NOMO-1 (cell line): ENCODE measurements around the gene KRTAP10-7.
"Not testable (repeated sequence)": the region's sequence is repeated elsewhere in the genome, so short reads cannot be mapped to it uniquely, and the experiment has no call there.

Experiments used
- DNase-seq, 2 experiments: peaks; one replicate each; lab custom pipeline; 2025; ENCODE audit not compliant: unreplicated experiment in 2 of 2; lab: John Stamatoyannopoulos, UW

Gene KRTAP10-7

DNA sequence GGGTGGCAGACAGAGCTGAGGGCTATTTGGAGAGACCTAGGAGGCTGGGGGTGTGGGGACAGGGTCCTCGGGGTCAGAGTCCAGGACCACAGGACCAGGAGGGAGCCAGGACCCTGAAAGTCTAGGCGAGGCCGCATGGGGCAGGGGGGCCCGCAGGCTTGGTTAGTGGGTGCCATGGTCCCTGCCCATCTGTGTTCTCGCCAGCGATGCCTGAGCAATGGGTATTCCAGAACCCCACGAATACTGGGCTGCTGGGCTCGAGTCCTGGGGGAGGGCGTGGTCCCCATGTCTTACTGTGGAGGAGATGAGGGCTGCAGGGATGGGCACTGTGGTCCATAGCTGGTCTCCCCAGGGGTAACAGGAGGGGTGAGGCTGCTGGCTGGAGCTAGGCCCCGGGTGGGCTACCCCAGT is 10.1 kb upstream of the KRTAP10-7 start:
- no peak for DNase-seq

DNA sequence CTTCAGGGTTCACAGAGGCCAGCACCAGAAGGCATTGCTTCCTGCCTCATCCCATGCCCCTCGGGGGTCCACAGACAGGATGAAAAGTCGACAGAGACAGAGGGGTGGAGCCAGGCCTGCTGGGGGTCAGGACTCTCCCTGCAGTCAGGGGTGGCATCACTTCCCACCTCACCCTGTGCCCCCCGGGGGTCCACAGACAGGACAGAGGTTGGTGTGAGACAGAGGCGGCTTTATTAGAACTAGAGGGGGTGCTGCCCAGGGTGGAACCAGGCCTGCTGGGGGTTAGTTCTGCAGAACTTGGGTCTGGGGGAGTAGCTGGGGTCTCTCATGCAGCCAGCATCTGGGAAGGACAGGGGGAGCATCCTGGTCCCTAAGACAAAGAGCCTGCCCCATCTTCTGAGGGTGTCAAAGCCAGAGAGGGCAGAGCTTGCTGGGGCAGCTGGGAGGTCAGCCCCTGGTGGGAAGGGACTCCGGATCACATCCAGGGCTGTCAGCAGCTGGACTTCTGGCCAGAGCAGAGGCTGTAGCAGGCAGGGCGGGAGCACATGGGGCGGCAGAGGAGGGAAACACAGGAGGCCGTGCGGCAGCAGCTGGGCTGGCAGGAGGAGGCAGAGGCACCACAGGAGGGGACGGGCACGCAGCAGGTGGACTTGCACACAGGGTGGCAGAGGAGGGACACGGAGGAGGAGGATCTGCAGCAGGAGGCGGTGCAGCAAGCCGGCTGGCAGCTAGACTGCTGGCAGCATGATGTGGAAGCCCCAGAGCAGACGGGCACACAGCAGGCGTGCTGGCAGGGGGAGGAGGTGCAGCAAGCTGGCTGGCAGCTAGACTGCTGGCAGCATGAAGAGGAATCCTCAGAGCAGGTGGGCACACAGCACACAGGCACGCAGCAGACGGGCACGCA is 9.2 kb upstream of the KRTAP10-7 start:
- DNase-seq = not testable (repeated sequence)

DNA sequence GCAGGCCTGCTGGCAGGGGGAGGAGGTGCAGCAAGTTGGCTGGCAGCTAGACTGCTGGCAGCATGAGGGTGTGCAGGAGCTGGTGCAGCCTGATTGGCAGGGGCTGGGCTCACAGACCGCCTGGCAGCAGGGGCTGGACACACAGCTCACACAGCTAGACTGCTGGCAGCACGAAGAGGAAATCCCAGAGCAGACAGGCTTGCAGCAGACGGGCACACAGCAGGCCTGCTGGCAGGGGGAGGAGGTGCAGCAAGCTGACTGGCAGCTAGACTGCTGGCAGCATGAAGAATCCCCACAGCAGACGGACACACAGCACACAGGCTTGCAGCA is 8.6 kb upstream of the KRTAP10-7 start:
- DNase-seq = not testable (repeated sequence)

DNA sequence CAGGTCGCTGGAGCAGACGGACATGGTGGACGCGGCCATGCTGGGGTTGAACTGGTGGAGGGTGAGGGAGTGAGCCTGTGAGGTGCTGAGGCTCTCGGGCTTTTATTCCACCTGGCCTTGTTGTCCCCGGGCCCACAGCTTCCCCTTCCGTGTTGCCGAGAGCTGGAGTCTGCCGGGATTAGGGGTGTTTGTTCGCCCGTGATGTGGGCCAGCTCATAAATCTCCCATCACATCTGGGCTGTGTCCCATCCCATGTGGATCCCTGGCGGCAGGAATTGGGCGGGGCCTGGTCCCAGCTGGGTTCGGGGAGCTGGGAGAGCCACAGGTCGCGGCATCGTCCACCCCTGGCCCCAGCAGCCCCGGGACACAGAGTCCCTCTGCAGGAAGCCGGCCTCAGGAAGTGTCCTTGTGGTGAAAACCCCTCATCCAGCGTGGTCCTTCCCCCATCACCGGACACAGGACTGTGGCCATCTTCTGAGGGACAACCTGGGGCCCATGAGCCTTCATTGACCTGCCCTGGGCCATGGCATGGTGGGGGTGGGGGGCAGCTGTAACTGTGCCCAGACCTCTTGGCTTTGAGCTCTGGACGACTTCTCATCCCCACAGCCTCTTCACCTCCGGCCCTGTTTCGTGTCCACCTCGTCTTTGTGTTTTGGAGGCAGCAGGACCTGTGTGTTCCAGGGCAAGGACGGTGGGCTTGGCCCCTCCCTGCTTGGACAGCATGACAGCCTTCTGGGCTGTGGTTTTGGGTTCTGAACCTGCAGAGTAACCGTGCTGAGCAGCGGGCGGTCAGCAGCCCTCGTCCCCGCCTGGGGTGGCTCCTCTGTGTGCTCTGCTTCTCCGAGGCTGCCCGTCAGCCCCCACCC is 7.7 kb upstream of the KRTAP10-7 start, which contains the start of gene KRTAP10-6:
KRTAP10-6 (minus strand) TSS at position 60 of the 866 bp plus-strand sequence; CDS start at position 39, 21 bp downstream.
- DNase-seq = no peak

DNA sequence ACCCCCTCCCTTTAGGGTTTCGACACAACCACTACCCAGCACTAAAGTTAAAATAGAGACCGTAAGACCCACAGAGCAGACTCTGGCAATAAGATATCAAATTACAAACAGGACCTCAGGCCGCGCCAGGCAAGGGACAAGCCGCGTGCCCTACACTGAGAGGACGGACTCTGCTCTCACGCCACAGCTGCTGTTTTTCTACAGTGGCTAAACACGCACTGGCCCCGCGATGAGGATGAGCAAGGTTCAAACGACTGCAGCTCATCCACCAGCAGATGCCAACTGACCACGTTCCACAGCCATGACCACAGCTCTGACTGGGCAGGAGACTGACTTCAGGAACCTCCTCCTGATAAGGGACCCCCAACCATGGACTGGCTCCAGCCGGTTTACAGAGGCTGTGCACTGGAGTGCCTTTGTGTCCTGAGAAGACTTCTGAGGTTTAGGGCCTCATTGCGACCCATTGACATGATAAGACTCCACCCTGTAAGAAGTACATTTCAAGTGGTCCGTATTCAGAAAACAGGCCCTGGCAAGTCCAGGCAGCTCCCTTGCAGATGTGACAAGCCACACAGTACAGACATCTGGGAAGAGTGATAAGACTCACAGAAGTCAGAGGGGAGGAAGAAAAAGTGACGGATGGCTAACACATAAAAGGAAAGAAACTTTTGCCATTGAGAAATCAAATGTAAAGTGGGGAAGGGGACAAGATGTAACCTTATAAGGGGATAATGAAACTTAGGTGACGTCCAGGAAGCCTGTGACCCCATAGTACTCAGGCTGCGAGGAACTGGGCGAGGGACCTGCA is 6.6 kb upstream of the KRTAP10-7 start:
- DNase-seq = no peak

DNA sequence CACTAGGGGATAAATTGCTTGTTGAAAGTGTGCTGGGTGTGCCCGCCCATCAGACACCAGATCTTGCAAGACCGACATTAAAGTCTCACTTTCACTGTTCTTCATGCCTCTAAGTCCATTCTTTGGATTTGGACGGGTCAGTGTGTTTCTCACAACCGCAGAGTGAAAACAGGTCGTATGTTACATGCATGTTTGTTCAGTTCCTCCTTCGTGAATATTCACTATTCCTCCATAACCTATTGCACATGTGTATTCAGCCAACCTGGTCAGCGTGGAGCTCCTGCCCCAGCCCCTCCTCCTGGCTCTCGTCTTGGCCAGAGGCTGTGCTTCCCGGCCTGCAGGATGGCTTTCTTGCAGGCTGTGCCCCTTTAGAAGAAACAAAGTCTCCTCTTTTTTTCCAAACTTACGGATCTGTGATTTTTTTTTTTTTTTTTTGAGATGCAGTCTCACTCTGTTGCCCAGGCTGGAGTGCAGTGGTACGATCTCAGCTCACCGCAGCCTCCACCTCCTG is 5.9 kb upstream of the KRTAP10-7 start:
- no peak for DNase-seq

DNA sequence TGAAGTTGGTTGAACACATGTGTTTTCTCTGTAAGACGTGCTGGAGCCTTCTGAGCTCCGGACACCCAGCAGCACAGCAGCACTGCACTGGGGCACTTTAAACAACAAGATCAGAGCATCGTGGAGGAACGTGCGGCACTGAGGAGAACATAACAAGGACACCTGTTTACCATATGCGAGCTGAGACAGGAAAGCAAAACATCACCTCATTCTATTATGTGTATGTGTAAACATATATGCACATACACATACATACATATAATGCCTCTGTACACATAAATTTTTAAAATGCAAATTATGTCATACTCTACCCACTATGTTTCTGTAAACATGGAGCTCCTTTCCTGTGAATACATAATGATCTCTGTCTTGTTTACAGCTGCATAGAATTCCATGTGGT is 4.9 kb upstream of the KRTAP10-7 start:
- no peak for DNase-seq

DNA sequence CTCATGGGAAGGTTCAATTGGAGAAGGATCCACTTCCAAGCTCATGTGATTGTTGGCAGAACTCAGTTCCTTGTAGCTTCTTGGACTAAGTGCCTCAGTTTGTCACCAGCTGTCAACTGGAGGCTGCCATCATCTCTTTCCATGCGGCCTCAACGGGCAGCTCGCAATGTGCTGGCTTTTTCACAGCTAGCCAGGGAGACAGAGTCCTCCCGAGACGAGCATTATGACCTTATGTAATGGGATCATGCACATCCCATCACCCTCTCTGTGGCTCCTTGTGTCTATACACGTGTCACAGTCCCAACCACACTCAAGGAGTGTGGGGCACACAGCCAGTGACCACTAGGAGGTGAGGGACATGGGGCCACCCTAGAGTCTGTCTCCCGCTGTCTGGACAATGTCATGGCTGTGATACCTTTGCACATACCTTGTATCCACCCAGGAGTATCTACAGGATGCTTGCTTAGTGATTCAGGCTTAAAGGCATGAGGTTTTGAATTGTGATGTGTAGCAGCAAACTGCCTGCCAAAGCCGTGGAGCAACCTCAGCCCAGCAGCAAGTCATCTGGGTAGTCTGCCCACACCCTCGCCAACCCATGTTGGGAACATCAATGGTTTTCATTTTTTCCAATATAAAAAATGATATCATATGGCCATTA is 4.2 kb upstream of the KRTAP10-7 start:
- no peak for DNase-seq

DNA sequence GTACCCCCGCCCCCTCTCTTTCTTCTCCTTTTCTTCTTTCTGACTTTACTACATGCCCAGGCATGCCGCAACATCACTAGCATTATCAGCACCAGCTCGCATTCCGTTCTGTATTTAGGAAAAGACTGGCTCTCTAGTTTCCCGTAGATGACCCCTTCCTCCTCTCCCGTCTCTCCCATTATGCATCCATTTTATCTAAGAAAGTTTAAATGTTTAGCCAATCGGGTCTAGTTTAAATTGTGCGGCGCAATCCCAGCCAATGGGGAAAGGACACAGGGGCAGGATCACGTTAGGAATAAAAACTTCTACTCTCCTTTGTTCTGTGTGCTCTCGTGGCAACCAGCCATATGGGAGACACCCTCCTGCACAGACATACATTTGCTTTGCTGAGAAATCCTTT is 2.3 kb upstream of the KRTAP10-7 start:
- no peak for DNase-seq

DNA sequence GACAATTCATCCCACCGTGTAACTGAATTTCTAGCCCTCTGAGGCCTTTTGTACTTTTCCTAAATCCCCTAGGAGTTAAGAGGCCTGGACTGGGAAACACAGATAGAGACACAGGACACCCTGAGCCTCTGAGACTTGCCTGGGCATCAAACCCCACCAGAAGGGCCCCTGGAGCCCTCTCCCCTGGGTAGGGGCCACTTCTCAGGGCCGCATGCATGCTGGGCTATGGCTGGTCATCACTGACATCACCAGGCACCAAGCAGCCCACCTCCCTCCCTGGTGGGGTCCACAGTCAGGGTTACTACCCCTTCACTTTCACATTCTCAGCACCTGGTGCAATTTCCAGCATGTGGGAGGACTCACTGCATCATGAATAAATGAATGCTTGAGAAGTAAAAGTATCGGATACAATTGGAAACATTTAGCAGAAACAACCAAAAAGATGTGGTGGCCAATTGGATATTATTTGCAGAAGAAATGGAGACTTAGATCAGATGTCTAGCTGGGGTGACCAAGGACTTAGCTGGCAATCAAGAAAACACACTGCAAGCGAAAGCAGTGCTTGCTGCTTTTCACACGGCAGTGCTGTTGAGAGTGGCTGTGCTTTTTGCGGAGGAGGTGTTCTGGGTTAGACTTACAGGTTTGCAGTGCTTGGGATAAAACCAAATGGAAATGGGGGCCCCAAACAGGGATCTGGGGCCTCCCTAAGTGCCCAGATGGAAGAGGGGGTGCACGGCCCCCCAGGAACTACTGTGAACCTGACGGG is 950 bp upstream of the KRTAP10-7 start:
- DNase-seq = no peak

DNA sequence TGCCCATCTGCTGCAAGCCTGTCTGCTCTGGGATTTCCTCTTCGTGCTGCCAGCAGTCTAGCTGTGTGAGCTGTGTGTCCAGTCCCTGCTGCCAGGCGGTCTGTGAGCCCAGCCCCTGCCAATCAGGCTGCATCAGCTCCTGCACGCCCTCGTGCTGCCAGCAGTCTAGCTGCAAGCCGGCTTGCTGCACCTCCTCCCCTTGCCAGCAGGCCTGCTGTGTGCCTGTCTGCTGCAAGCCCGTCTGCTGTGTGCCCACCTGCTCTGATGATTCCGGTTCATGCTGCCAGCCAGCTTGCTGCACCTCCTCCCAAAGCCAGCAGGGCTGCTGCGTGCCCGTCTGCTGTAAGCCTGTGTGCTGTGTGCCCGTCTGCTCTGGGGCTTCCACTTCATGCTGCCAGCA is 694 bp downstream of the KRTAP10-7 start:
- DNase-seq = not testable (repeated sequence)

DNA sequence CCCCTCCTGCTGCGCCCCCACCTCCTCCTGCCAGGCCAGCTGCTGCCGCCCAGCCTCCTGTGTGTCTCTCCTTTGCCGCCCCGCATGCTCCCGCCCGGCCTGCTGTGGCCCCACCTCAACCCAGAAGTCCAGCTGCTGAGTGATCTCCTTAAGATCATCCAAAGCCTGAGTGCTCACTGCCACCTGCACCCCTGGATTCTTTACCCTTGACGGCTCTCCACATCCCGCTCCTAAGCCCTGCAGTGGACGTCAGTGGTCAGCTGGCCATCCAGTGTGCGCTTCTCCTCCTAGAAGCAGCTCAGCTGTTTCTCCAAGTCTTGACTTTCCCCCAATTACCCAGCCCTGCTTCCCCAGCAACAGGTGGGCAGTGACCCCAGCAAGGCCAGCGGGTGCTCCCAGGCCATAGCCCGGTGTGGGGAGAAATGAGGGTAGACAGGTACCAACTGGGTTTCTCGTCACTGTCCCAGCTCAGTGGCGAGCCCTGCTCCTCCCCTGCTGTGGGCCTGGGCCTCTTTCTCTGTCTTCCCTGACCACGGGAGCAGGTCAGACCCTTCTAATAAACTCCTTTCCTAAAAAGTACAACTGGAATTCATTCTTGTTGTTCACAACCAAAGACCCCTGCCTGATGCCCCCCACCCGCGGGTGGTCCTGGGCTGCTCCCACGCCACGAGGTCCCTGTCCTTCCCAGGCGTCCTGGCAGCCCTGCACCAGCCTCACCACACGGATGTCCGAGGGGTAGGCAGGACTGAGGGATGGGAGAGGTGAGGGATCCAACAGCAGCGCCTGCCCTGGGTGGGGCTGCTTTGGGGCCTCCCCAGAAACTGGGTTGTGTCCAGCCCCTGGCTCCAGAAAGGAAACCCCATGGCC is 1.4 kb downstream of the KRTAP10-7 start:
- DNase-seq = no peak

DNA sequence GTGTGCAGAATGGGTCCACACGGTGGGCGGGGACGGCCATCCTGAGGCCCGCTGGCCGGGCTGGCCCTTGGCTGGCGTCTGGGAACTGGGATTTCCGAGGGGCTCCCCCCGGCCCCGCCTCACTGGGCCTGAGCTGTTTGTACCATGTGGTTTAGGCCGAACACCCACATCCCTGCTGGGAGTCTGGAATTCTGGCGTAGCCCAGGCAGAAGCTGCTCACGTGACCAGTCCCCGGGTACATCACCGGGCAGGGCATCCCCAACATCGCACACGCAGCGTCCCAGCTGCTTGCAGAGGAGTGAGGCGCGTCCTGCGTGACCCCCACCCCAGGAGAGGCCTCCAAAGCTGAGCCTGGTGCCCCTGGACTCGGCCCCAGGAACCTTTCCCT is 2.1 kb downstream of the KRTAP10-7 start:
- DNase-seq = no peak

DNA sequence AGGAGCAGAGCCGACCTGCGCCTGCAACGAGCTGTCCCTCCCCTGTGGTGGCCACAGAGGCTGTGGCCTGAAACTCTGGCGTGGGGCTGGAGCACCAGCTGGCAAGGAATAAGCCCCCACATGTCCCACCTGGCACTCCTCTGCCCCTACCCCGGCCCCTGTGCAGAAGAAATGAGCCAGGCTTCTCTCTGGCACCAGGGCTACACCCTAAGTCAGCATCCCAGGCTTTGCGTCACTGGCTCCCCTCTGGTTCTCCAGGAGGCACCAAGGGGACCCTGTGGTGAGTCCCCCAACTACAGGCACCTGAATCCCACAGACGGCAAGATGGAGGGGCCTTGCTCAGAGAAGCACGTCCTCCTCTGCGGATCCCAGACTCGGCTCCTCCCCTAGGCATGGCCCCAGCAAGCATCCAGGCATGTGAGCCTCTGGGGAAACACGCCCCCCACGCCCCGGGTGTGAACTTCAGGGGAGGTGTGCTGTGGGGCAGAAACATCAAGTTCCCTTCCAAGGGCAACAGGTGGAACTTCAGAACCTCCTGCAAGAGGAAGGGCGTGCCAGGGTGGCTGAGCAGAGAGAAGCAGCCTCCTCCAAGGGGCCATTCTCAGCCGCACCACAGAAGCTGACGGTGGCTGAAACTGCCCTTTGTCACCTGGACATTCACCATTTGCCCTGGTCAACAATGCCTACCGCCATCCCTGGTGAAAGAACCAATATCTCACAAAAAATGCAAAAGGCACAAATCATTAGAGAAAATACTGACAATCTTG is 2.9 kb downstream of the KRTAP10-7 start:
- DNase-seq = no peak

DNA sequence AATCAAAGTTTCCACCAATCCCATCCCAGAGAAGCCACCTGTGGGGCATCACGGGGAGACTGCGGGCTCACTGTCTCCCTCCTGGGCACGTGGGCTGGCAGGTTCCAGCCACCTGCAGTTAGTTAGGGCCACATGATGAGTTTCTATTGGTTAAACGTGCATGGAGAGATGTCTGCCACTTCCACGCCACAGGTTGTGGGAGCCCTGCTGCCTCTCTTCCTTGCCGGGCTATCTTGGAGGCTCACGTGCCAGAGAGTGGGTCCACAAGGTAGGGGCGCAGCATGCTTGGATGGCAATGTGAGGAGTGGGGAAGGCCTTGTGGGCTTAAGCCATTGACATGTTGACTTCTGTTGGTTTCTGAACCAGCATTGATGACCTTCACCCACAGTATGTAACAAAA is 3.5 kb downstream of the KRTAP10-7 start:
- no peak for DNase-seq

DNA sequence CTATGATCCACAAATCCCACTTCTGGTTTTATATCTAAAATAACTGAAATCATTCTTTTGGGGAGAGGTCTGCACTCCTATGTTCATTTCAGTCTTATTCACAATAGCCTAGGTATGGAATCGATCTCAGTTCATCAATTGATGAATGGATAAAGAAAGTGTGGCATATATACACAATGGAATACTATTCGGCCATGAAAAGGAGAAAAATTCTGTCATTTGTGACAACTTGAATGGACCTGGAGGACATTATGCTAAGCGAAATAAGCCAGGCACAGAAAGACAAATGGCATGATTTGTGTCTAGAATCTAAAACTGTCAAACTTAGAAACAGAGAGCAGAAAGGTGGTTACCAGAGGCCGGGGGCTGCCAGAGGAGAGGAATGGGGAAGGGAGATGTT is 6.1 kb downstream of the KRTAP10-7 start:
- DNase-seq = no peak

DNA sequence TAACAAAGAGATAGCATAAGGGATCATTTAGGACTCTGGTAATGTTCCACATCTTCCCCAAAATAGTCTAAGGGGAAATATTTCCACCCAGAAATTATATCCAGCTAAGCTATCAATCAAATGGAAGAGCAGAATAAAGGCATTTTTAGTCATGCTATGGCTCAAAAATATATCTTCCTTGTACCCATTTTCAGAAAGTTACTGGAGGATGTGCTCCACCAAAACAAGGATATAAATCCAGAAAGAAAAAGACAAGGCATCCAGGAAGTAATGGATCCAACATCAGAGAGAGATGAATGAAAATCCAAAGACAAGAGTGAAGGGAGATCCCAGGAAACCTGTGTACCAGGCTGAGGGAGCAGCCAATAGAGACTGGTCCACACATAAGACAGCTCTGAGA is 8.8 kb downstream of the KRTAP10-7 start:
- DNase-seq = no peak
